Prostate gland (tissue), 2 donors: ENCODE data around the gene NBEA.

Source experiments
- POLR2A ChIP-seq: fragments of 450-650 bp; IDR thresholded peaks from one replicate; pipeline ENCODE4 v1.6.1; 2016; ENCODE audit warnings: antibody characterized with exemption, mild to moderate bottlenecking
- TF ChIP-seq, protein P1 (sequence below), 4 experiments: fragments of 200-600 bp in 2 of 4; fragments of 450-650 bp in 2 of 4; sonication (generic) in 2 of 4; IDR thresholded peaks; 1 replicate in 3 of 4; 2 replicates in 1 of 4; pipeline ENCODE4 v1.5.1; 2016 to 2019; ENCODE audit warnings: antibody characterized with exemption in 4 of 4, mild to moderate bottlenecking in 2 of 4, moderate library complexity in 2 of 4

DNA sequence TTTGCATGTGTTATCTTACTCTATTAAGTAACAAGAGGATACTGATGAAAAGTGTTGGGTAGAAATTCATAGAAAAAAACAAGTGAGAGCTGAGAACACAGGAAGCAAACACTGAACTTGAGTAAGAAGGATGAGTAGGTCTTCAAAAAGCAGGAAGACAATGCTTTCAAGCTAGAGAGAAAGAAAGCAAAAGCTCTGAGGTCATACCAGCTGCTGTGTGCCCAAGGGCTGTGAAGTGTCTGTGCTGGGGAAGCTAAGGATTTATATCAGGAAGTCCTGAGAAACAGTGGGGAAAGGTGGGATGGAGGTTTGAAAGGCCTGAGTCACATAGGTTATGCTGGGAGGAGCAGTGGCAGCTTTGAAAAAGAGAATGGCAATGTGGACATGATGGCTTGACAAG is 679.9 kb downstream of the NBEA start:
- TF ChIP-seq POLR2A = no peak
- TF ChIP-seq, protein P1, sequence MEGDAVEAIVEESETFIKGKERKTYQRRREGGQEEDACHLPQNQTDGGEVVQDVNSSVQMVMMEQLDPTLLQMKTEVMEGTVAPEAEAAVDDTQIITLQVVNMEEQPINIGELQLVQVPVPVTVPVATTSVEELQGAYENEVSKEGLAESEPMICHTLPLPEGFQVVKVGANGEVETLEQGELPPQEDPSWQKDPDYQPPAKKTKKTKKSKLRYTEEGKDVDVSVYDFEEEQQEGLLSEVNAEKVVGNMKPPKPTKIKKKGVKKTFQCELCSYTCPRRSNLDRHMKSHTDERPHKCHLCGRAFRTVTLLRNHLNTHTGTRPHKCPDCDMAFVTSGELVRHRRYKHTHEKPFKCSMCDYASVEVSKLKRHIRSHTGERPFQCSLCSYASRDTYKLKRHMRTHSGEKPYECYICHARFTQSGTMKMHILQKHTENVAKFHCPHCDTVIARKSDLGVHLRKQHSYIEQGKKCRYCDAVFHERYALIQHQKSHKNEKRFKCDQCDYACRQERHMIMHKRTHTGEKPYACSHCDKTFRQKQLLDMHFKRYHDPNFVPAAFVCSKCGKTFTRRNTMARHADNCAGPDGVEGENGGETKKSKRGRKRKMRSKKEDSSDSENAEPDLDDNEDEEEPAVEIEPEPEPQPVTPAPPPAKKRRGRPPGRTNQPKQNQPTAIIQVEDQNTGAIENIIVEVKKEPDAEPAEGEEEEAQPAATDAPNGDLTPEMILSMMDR (IDR thresholded peaks at IDR 0.05) = no peak
